PC-9 (cell line): ENCODE data around the gene CIAPIN1. TPM values are rescaled to one million over a fixed set of nuclear protein-coding genes. Genes with fewer than 3 reads are reported as not detected.

Experiments
- BruUV-seq: library from RNA; stranded (reverse); fragments of 400-500 nt; replicated peaks from 2 replicates; lab custom pipeline; 2021; lab: Mats Ljungman, UMichigan
- CTCF ChIA-PET: fragments of 300-600 bp; sonication (Branson Sonifier 250); formaldehyde crosslinking; loops from one replicate; lab custom pipeline; 2022; ENCODE audit warnings: antibody characterized with exemption; lab: Charles Lee
- POLR2A ChIA-PET: fragments of 300-600 bp; sonication (Branson Sonifier 250); formaldehyde crosslinking; loops from one replicate; lab custom pipeline; 2022; ENCODE audit warnings: antibody characterized with exemption; ENCODE audit not compliant: unreplicated experiment; lab: Charles Lee
- DNase-seq, 2 experiments: peaks; one replicate each; pipeline versions ENCODE4 v3.0.0 to v3.0.0-alpha.2; 2015 to 2022; ENCODE audit warnings: mixed read lengths in 1 of 2
- H2AFZ ChIP-seq: fragments of 200-600 bp; sonication (generic); 2 replicates; pipeline ENCODE4 v1.8.1; 2017; ENCODE audit warnings: antibody characterized with exemption
- H3F3A ChIP-seq: fragments of 200-600 bp; sonication (generic); 2 replicates; pipeline ENCODE4 v1.8.1; 2017; ENCODE audit warnings: antibody characterized with exemption, mild to moderate bottlenecking, low read depth; ENCODE audit not compliant: insufficient read depth
- H3K27ac ChIP-seq: fragments of 200-600 bp; sonication (generic); 2 replicates; pipeline ENCODE4 v1.6.1; 2016; ENCODE audit warnings: mixed run types
- H3K27me3 ChIP-seq: fragments of 200-600 bp; sonication (generic); 2 replicates; pipeline ENCODE4 v1.6.1; 2016; ENCODE audit warnings: low read depth, mixed run types; ENCODE audit not compliant: insufficient read depth
- H3K36me3 ChIP-seq: fragments of 200-600 bp; sonication (generic); 2 replicates; pipeline ENCODE4 v1.6.1; 2016; ENCODE audit warnings: low read depth, mixed run types
- H3K4me1 ChIP-seq: fragments of 200-600 bp; sonication (generic); replicated peaks from 2 replicates; pipeline ENCODE4 v1.6.1; 2016; ENCODE audit warnings: mixed run types; ENCODE audit not compliant: insufficient read depth
- H3K4me2 ChIP-seq: fragments of 200-600 bp; sonication (generic); 2 replicates; pipeline ENCODE4 v1.6.1; 2017; ENCODE audit warnings: mixed run types
- H3K4me3 ChIP-seq: fragments of 200-600 bp; sonication (generic); 2 replicates; pipeline ENCODE4 v1.6.1; 2016; ENCODE audit warnings: mixed run types
- H3K79me2 ChIP-seq: fragments of 200-600 bp; sonication (generic); 2 replicates; pipeline ENCODE4 v1.6.1; 2017; ENCODE audit warnings: low read depth, mixed run types
- H3K9me2 ChIP-seq: fragments of 200-600 bp; sonication (generic); 2 replicates; pipeline ENCODE4 v1.8.1; 2017; ENCODE audit warnings: mild to moderate bottlenecking; ENCODE audit not compliant: insufficient read depth
- H3K9me3 ChIP-seq: fragments of 200-600 bp; sonication (generic); 2 replicates; pipeline ENCODE4 v1.8.1; 2016; ENCODE audit warnings: low read depth; ENCODE audit not compliant: insufficient read depth
- H4K20me1 ChIP-seq: fragments of 200-600 bp; sonication (generic); 2 replicates; pipeline ENCODE4 v1.8.1; 2017; ENCODE audit not compliant: insufficient read depth
- CTCF ChIP-seq: fragments of 200-600 bp; sonication (generic); conservative IDR thresholded peaks from 2 replicates; pipeline ENCODE4 v1.6.1; 2017; ENCODE audit warnings: mixed run types, antibody characterized with exemption, mild to moderate bottlenecking, moderate library complexity
- EZH2 ChIP-seq: fragments of 200-600 bp; sonication (generic); IDR thresholded peaks from 2 replicates; pipeline ENCODE4 v1.8.0; 2017; ENCODE audit warnings: antibody characterized with exemption, low read depth
- intact Hi-C: fragments of 100-400 bp; cut with micrococcal nuclease; formaldehyde crosslinking; loops from one replicate; pipeline ENCODE4 v1.10.0; 2022; ENCODE audit not compliant: unreplicated experiment
- total RNA-seq: library from RNA; stranded (reverse); gene quantifications from 2 replicates; pipeline ENCODE4 v1.2.3, GENCODE V29; 2021

CIAPIN1 gene
- total RNA-seq, 1 experiment from 2014 or later: 51.4 TPM

GRCh38 chr16:57423152-57423551 lies 24.0 kb downstream of the CIAPIN1 start:
- BruUV-seq: no TSS peak
- DNase-seq: no peak
- peaks cover 15% of the 10 kb centered on the region for H3K4me1 ChIP-seq
- no peak overlapping the region for H3K4me2 ChIP-seq
- no peak overlapping the region for H3K27ac ChIP-seq
- H3K9me3 ChIP-seq: no peaks in the 10 kb centered on the region
- H3F3A ChIP-seq: peaks cover 22% of the 10 kb centered on the region; the same call in 1 of the 2 replicates
- no peaks in the 10 kb centered on the region for H3K79me2 ChIP-seq
- ChIA-PET CTCF (interaction anchor here (0.6 to 1.3 kb wide), 2 partner anchors 123 to 230 kb away, joined by 4 to 5 read pairs; no protein-coding TSS in a partner anchor), POLR2A (no interaction called here)
- no peaks in the 10 kb centered on the region for H4K20me1 ChIP-seq
- H3K36me3 ChIP-seq: 0 out of 2 replicates have a peak, but pooled peaks cover 2% of the 10 kb centered on the region
- H3K9me2 ChIP-seq: no peaks in the 10 kb centered on the region
- intact Hi-C loops: no loop called here
- H2AFZ ChIP-seq: no peak overlapping the region
- H3K4me3 ChIP-seq: no peak overlapping the region
- no peak for TF ChIP-seq EZH2
- TF ChIP-seq CTCF: no peak
- H3K27me3 ChIP-seq: no peaks in the 10 kb centered on the region

GRCh38 chr16:57422026-57422944 lies 24.9 kb downstream of the CIAPIN1 start:
- H3K27me3 ChIP-seq: no peaks in the 10 kb centered on the region
- ChIA-PET POLR2A (no interaction called here), CTCF (interaction anchor here (0.6 to 1.3 kb wide), 6 partner anchors 11 to 330 kb away, joined by 3 to 5 read pairs (median 4); partner anchors contain the start of gene CPNE2)
- DNase-seq: peak; percentile 59 to 64
- no peak overlapping the region for H3K4me3 ChIP-seq
- H2AFZ ChIP-seq: no peak overlapping the region
- no peaks in the 10 kb centered on the region for H3K9me3 ChIP-seq
- peaks cover 29% of the 10 kb centered on the region; the same call in 1 of the 2 replicates for H3F3A ChIP-seq
- H3K79me2 ChIP-seq: no peaks in the 10 kb centered on the region
- H3K36me3 ChIP-seq: no peaks in the 10 kb centered on the region
- H4K20me1 ChIP-seq: no peaks in the 10 kb centered on the region
- intact Hi-C loops: loop anchor here (1.0 kb wide), 2 partner anchors 122 to 337 kb away; no protein-coding TSS in a partner anchor
- peak overlapping the region; percentile 2; the same call in 1 of the 2 replicates for H3K4me2 ChIP-seq
- H3K27ac ChIP-seq: no peak overlapping the region
- no TSS peak for BruUV-seq
- peaks cover 23% of the 10 kb centered on the region for H3K4me1 ChIP-seq
- TF ChIP-seq EZH2 (no peak), CTCF (peak; percentile 85)
- H3K9me2 ChIP-seq: no peaks in the 10 kb centered on the region

- CTCF ChIA-PET: interaction anchor here (0.8 kb wide), 1 partner anchor 118 kb away, joined by 3 read pairs; no protein-coding TSS in a partner anchor
- H3K4me2 ChIP-seq: peak overlapping the region; percentile 74; the same call in 1 of the 2 replicates
- no peaks in the 10 kb centered on the region for H3K79me2 ChIP-seq
- no peaks in the 10 kb centered on the region for H3K9me3 ChIP-seq
- H4K20me1 ChIP-seq: no peaks in the 10 kb centered on the region
- intact Hi-C loops: loop anchor here (5.0 kb wide), 1 partner anchor 232 kb away; the partner anchor contains the start of genes PSME3IP1 and RSPRY1
- POLR2A ChIA-PET: no interaction called here
- TF ChIP-seq CTCF (no peak), EZH2 (no peak)
- no peaks in the 10 kb centered on the region for H3K9me2 ChIP-seq
- no TSS peak for BruUV-seq
- no peak overlapping the region for H2AFZ ChIP-seq
- no peak overlapping the region for H3K4me3 ChIP-seq
- H3K27ac ChIP-seq: peak overlapping the region; percentile 16; the same call in 1 of the 2 replicates
- no peaks in the 10 kb centered on the region for H3K36me3 ChIP-seq
- H3F3A ChIP-seq: peaks cover 26% of the 10 kb centered on the region; the same call in 1 of the 2 replicates
- DNase-seq: no peak
- H3K4me1 ChIP-seq: peaks cover 26% of the 10 kb centered on the region
- H3K27me3 ChIP-seq: no peaks in the 10 kb centered on the region
Measured at GRCh38 chr16:57419506-57419905, 27.7 kb downstream of the CIAPIN1 start.
